ENCODE results near the gene C3.

- no peak for TF ChIP-seq CTCF (conservative IDR thresholded peaks at IDR 0.05; ENCODE audit: low read length)
- no peak for TF ChIP-seq EZH2phosphoT487 (IDR thresholded peaks at IDR 0.05; ENCODE audit: borderline replicate concordance)
These were observed 43.0 kb downstream of the C3 start for GRCh38 chr19:6677495-6677882.

Data from Loucy (cell line).